Measurements from ENCODE around the gene C19orf47. TPM values are rescaled to one million over a fixed set of nuclear protein-coding genes. Genes with fewer than 3 reads are reported as not detected.

Gene C19orf47
- total RNA-seq, 1 experiment from 2014 or later, result 18.0 TPM

GRCh38 chr19:40279120-40279551, 69.1 kb downstream of the C19orf47 start:
- H3K9ac ChIP-seq (ENCODE audit: low read length), result no peak overlapping the region
- H2AFZ ChIP-seq (ENCODE audit: low read depth, low read length, poor library complexity, severe bottlenecking), result no peak overlapping the region
- H3K27me3 ChIP-seq (ENCODE audit: insufficient read depth, low read length), result no peaks in the 10 kb centered on the region
- BruUV-seq (replicated peaks), result no TSS peak
- ChIA-PET CTCF (no interaction called here), POLR2A (no interaction called here), RAD21 (ENCODE audit: low non-redundant PET in 1 of 2, low total read pairs in 2 of 2, uncharacterized antibody in 2 of 2, unreplicated experiment in 2 of 2) (no interaction called here)
- peaks cover 95% of the 10 kb centered on the region for H3K79me2 ChIP-seq (ENCODE audit: insufficient read depth, low read length)
- DNase-seq (ENCODE audit: low read depth, low spot score), result no peak
- intact Hi-C loops (cut with micrococcal nuclease), result no loop called here
- TF ChIP-seq CBX3 (IDR thresholded peaks at IDR 0.05; ENCODE audit: low read depth), result no peak
- H4K20me1 ChIP-seq (ENCODE audit: insufficient read depth), result no peaks in the 10 kb centered on the region
- peaks cover 8 to 9% of the 10 kb centered on the region in 2 experiments for H3K4me1 ChIP-seq (ENCODE audit: control insufficient read depth in 1 of 2, insufficient read depth in 2 of 2, low read length in 2 of 2)
- no peak overlapping the region for H3K4me2 ChIP-seq (ENCODE audit: low read length)
- ATAC-seq, result no peak
- peaks cover 0 to 4% of the 10 kb centered on the region in 2 experiments; a peak in 1 of 4 replicates for H3K36me3 ChIP-seq (ENCODE audit: control insufficient read depth in 1 of 2, insufficient read depth in 2 of 2, low read length in 2 of 2)
- H3K4me3 ChIP-seq (replicated peaks in 1 of 2; ENCODE audit: low read depth in 1 of 2, low read length in 2 of 2), result no peak overlapping the region
- no peak overlapping the region for H3K27ac ChIP-seq (ENCODE audit: low read depth, low read length)
- H3K9me2 ChIP-seq (ENCODE audit: insufficient read depth), result no peaks in the 10 kb centered on the region
- no peaks in the 10 kb centered on the region for H3K9me3 ChIP-seq (ENCODE audit: control insufficient read depth in 1 of 2, insufficient read depth in 1 of 2, low read depth in 1 of 2, low read length in 2 of 2)

GRCh38 chr19:40278361-40279035, 69.7 kb downstream of the C19orf47 start:
- H3K9ac ChIP-seq (ENCODE audit: low read length), result no peak overlapping the region
- BruUV-seq (replicated peaks), result no TSS peak
- ChIA-PET POLR2A (no interaction called here), CTCF (no interaction called here), RAD21 (ENCODE audit: low non-redundant PET in 1 of 2, low total read pairs in 2 of 2, uncharacterized antibody in 2 of 2, unreplicated experiment in 2 of 2) (no interaction called here)
- H3K27me3 ChIP-seq (ENCODE audit: insufficient read depth, low read length), result no peaks in the 10 kb centered on the region
- no peak for ATAC-seq
- H3K9me2 ChIP-seq (ENCODE audit: insufficient read depth), result no peaks in the 10 kb centered on the region
- no peaks in the 10 kb centered on the region for H3K9me3 ChIP-seq (ENCODE audit: control insufficient read depth in 1 of 2, insufficient read depth in 1 of 2, low read depth in 1 of 2, low read length in 2 of 2)
- H3K36me3 ChIP-seq (ENCODE audit: control insufficient read depth in 1 of 2, insufficient read depth in 2 of 2, low read length in 2 of 2), result peaks cover 0 to 4% of the 10 kb centered on the region in 2 experiments; a peak in 1 of 4 replicates
- no peak overlapping the region for H3K4me3 ChIP-seq (replicated peaks in 1 of 2; ENCODE audit: low read depth in 1 of 2, low read length in 2 of 2)
- intact Hi-C loops (cut with micrococcal nuclease), result no loop called here
- H3K4me1 ChIP-seq (ENCODE audit: control insufficient read depth in 1 of 2, insufficient read depth in 2 of 2, low read length in 2 of 2), result peaks cover 2 to 3% of the 10 kb centered on the region in 2 experiments; a peak in 2 of 4 replicates
- TF ChIP-seq CEBPB (IDR thresholded peaks at IDR 0.05; ENCODE audit: low read depth) (no peak), ATF3 (IDR thresholded peaks at IDR 0.05) (no peak), TCF7L2 (IDR thresholded peaks at IDR 0.05; ENCODE audit: borderline replicate concordance, extremely low read depth, insufficient read depth, insufficient read length) (no peak), POLR2A (IDR thresholded peaks at IDR 0.05; ENCODE audit: borderline replicate concordance, extremely low read depth, insufficient read depth, insufficient read length) (no peak), FOSL1 (IDR thresholded peaks at IDR 0.05; ENCODE audit: low read depth) (no peak), ELF1 (IDR thresholded peaks at IDR 0.05; ENCODE audit: borderline replicate concordance, low read depth) (no peak)
- H3K79me2 ChIP-seq (ENCODE audit: insufficient read depth, low read length), result peaks cover 95% of the 10 kb centered on the region
- H2AFZ ChIP-seq (ENCODE audit: low read depth, low read length, poor library complexity, severe bottlenecking), result no peak overlapping the region
- H4K20me1 ChIP-seq (ENCODE audit: insufficient read depth), result no peaks in the 10 kb centered on the region
- H3K4me2 ChIP-seq (ENCODE audit: low read length), result no peak overlapping the region
- no peak for DNase-seq (ENCODE audit: low read depth, low spot score)
- H3K27ac ChIP-seq (ENCODE audit: low read depth, low read length), result no peak overlapping the region
